ENCODE data around the gene JARID2.

DNA sequence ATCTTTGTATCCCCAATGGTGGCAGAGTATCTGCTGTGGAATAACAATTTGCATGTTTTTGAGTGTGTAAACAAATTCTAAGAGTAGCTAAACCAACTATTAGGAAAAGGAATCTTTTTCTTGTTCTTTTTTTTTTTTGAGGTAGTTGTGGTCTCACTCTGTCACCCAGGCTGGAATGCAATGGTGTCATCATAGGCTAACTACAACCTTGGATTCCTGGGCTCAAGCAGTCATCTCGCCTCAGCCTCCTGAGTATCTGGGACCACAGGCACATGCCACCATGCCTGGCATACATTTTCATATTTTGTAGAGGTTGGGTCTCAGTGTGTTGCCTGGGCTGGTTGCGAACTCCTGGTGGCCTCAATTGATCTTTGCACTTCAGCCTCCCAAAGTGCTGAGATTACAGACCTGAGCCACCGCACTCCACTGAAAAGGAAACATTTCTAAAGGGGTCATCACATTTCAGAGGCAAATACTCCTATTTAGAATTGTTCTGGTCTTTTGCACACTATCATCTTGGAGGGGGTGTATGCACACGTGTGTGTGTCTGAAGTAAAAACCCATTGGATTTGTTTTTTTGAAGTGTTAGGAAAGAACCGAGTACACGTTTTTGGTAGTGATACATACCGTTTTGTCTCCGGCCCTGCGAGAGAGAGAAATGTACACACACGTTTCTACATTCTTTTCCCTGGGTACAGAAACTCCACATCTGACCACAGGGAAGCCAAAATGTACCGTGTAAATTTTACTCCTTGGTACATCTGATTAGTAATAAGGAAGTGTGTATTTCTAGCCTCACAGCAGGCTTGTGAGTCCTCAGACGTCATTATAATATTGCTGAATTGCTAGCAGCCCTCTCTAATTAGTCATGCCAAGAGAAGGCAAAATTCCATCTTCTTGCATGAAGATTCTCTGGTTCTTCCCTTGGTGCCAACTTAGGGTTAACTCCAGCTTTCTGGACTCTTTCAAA lies 183.6 kb downstream of the JARID2 start:
- TF ChIP-seq, protein P1, sequence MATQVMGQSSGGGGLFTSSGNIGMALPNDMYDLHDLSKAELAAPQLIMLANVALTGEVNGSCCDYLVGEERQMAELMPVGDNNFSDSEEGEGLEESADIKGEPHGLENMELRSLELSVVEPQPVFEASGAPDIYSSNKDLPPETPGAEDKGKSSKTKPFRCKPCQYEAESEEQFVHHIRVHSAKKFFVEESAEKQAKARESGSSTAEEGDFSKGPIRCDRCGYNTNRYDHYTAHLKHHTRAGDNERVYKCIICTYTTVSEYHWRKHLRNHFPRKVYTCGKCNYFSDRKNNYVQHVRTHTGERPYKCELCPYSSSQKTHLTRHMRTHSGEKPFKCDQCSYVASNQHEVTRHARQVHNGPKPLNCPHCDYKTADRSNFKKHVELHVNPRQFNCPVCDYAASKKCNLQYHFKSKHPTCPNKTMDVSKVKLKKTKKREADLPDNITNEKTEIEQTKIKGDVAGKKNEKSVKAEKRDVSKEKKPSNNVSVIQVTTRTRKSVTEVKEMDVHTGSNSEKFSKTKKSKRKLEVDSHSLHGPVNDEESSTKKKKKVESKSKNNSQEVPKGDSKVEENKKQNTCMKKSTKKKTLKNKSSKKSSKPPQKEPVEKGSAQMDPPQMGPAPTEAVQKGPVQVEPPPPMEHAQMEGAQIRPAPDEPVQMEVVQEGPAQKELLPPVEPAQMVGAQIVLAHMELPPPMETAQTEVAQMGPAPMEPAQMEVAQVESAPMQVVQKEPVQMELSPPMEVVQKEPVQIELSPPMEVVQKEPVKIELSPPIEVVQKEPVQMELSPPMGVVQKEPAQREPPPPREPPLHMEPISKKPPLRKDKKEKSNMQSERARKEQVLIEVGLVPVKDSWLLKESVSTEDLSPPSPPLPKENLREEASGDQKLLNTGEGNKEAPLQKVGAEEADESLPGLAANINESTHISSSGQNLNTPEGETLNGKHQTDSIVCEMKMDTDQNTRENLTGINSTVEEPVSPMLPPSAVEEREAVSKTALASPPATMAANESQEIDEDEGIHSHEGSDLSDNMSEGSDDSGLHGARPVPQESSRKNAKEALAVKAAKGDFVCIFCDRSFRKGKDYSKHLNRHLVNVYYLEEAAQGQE (IDR thresholded peaks at IDR 0.05; ENCODE audit: insufficient read depth in 1 of 2, low read depth in 2 of 2, low read length in 1 of 2) = no peak
- no peak for TF ChIP-seq CTCF (IDR thresholded peaks at IDR 0.05)
- TF ChIP-seq POLR2AphosphoS5 (IDR thresholded peaks at IDR 0.05; ENCODE audit: low read depth, low read length) = no peak
- TF ChIP-seq TCF7L2 (IDR thresholded peaks at IDR 0.05; ENCODE audit: low read depth, low read length) = no peak
- no peak for TF ChIP-seq SIN3A (IDR thresholded peaks at IDR 0.05; ENCODE audit: borderline replicate concordance, insufficient read depth, low read depth, low read length)
